ENCODE measurements around the gene RPL10A.

The RPL10A gene

DNA sequence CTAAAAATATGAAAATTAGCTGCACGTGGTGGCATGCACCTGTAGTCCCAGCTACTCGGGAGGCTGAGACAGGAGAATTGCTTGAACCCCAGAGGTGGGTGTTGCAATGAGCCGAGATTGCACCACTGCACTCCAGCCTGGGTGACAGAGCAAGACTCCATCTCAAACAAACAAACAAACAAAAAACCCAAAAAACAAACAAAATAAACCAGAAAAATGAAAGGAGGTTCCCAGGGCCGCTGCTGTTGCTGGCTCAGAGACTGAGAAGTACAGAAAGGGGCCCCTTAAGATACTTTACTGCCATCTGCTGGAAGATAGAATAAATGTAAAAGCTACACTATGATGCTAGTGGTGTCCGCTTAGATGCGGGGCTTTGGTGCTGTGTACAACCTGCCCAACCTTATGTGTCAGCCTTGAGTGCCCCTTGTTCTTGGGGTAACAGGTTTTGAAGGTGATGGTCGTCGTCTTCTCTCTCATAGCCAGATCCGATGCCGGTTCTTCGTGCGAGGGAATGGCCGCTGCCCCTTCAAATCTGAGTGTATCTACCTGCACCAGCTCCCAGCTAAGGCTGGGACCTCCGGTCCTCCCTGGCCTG is 18.8 kb upstream of the RPL10A start:
- DNase-seq = peak; percentile 17

DNA sequence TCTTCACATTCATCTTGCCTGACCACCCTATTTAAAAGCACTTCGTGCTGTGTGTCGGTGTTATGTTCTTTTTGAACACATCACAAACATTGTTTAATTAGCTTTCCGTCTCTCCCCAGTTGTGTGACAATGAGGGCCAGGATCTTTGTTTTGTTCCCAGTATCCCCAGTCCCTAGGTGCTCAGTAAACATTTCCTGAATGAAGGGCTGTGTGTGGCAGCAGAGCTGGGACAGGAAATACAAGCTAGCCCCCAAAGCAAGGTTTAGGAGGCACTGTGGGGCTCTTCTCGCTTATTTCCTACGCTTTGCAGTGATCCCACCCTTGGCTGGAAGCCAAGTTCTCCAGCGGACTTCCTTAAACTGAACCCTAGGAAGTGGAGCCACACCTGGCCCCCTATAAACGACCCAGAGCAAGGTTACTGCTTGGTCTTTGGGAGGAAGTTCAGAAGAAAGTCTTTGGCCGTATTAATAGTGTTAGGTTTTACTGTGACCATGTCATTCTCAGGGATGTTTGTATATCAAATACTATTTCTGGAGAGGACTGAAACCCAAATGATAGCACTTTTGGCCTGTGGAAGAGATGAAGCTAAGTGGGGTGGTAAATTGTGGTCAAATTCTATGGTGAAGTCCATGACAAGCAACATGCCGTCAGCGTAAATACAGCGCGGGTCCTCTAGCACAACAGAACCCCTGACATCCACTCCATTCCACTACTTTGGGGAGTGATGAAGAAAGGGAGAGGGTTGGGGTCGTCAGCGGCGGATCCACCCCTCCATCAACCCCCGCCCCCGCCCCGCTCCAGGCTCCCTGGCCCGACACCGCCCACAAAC is 16.6 kb upstream of the RPL10A start:
- no peak for DNase-seq

DNA sequence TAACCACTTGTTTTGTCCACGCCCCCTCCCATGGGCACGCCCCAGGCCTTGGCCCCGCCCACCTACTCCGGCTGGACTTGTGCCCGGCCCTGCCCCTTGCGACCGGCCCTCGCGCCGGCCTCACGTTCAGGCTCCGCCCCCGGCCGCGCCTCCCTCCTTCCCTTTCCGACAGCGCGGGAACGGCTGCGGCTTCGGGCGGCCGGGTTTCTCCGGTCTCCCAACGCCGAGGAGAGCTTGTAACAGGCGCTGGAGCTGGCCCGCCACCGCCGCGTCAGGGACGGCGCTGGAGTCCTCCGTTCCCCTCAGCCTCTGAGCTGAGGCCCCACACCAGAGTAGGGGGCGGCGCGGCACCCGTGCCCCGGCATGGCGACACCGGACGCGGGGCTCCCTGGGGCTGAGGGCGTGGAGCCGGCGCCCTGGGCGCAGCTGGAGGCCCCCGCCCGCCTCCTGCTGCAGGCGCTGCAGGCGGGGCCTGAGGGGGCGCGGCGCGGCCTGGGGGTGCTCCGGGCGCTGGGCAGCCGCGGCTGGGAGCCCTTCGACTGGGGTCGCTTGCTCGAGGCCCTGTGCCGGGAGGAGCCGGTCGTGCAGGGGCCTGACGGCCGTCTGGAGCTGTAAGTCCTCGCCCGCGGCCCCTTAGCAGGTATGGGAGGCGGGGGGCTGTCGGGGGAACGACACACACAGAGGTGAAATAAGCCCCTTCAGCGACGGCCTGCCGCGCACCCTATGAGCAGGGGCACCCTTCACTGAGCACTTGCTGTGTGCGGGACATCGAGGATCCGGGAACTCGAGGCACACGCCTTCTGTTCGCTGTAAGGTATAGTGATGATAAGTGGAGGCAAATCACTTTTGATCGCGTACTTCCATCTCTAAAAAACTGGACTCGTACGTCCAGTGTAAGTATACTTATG is 15.8 kb upstream of the RPL10A start, which contains the start of gene FANCE:
Gene FANCE, plus strand, starts transcription at position 156 of the 908 bp plus-strand sequence. Its CDS starts 208 bp downstream, at position 364.
- peak; percentile 87 for DNase-seq

DNA sequence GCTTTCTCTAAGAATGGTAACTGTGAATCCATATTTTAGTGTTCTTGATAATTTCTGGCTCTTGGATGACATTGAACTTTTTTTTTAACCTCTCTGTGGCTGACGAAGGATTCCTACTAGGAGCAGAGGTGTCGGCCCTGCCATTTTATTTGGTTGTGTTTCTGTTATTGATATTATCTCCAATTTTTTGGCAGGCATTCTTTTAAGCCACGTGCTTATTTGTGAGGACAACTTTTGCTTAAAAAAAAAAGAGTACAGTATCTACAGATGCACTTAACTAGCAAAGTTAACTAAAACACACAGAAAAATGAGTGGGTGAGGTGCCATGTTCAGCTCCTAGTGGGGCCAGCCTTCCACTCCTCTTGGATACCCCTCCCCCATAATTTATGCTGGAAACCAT is 15.0 kb upstream of the RPL10A start:
- DNase-seq = no peak

- DNase-seq = no peak
Measured at GRCh38 chr6:35454391-35455110, 13.7 kb upstream of the RPL10A start.

GRCh38 chr6:35457907-35458306 is 10.3 kb upstream of the RPL10A start:
- no peak for DNase-seq

GRCh38 chr6:35461270-35461669 is 6.9 kb upstream of the RPL10A start:
- DNase-seq = no peak

- DNase-seq = no peak
Measured at GRCh38 chr6:35463292-35463691, 4.9 kb upstream of the RPL10A start.

- DNase-seq = no peak
Measured at GRCh38 chr6:35465646-35466045, 2.6 kb upstream of the RPL10A start.

- DNase-seq = peak; percentile 51
Measured at GRCh38 chr6:35468980-35469750, 964 bp downstream of the RPL10A start.

GRCh38 chr6:35469751-35470662 is 1.8 kb downstream of the RPL10A start:
- DNase-seq = peak; percentile 26

DNA sequence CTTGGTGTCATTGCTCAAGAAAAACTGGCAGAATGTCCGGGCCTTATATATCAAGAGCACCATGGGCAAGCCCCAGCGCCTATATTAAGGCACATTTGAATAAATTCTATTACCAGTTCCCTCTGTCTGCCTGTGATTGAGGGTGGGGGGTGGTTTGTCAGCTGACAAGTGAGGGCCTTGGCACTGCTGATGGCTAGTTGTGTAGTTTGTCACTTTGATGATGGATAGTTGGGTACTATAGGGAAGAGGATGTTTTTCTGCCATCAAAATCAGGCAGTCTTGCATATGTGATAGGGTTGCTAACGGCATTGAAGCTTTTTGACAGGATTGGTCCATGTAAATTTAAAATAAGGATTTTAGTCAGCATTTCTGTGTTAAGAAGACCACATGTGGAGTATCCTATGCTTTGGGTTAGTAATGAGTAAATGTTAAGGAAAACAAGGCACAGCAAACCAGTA is 2.5 kb downstream of the RPL10A start:
- DNase-seq = no peak

DNA sequence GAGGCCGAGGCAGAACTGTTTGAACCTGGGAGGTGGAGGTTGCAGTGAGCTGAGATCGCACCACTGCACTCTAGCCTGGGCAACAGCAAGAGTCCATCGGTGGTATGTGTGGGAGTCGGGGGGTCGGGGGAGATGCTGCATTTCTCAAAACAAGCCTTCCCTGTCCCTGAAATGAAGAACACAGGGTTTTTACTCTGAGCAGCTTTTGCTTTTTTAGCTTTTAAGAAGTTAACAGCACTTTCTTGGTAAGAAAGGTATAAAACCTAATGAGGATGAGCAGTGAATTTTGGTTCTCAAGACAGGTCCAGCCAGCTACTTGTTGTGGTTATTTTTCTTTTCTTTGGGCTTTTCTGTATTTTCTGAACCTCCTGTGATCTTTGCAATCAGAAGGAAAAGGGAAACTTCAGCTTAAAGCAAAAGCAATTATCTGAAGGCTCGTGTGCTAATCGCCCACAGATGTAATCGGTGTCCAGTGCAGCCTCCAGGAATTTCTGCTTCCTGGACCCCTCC is 3.7 kb downstream of the RPL10A start:
- no peak for DNase-seq

GRCh38 chr6:35473075-35473849 is 5.1 kb downstream of the RPL10A start:
- no peak for DNase-seq

DNA sequence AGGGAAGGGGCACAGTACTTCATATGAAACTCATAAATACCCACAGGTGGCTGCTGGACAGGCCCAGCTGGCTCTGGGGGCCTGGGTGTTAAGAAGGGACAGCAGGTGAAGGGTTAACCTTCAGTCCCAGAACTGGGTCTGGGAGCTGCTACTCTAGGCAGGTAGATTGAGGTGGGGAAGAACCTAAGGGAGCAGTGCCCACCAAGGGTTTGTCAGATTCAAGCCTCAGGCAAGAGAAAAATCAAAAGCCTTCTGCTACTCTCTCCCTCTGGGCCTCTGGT is 5.6 kb downstream of the RPL10A start:
- no peak for DNase-seq

DNA sequence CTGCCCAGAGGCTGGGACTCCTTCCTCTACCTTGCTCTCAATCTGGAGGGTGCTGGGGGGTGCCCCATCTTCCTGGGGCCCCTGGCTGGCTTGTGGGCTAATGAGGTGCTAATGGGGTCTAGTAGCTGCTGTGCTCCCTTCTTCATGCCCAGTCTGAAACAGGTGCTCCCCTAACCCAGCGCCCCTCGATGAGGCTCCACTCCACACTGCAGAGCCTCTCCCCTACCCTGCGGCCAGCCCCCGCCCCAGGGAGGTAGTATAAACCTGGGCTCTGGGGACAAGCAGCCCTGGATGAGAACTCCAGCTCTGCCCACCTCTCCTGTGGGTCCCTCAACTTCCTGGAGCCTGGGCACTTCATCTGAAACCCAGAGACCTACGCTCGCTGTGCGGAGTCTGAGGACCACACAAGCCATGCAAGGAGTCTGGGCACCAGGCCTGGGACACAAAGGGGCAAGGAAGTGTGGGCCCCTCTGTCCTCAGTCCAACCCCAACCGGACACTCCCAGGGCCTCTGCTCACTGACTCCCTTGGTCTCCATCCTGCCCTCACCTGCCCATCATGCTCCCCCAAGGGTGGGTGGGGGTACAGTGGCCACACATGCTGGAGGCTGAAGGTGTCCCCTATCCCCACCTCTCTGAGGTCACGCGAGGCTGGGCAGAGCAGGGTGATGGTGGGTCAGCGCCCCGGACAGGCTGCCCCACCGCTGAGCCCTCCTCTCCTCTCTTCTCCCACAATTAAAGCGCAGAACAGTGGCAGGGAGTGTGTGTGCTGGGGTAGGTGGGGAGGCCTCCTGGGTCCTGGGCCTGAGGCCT is 6.1 kb downstream of the RPL10A start:
- DNase-seq = no peak

DNA sequence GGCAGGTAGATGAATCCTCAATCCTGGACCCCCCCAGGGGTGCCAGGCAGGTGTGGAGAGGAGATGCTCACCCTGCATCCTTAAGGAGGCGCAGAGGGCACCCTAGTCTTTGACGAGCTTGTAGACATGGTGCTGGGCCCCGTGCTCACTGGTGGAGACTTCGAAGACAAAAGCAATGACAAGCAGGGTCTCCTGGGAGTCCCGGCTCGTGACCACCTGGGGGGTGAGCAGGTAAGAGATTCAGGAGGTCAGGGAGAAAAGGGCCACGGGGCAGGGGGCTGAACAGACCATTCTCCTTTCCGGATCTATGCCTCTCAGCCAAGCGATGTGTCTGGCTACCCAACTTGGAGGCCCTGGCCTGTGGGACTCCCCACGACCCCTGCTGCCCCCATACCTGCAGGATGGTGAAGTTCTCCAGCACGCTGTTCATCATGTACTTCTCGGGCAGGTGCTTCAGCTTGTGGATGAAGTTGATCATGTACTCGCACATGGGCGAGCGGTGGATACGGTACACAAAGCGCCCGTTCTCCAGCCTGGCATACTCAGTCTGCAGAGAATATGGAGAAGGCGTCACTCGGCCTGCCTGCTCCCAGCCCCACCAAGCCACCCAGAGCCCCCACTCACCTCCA is 6.9 kb downstream of the RPL10A start:
- no peak for DNase-seq

GRCh38 chr6:35475573-35475972 is 7.4 kb downstream of the RPL10A start:
- no peak for DNase-seq
